ENCODE data around the gene JAM3. TPM values are rescaled to one million over a fixed set of nuclear protein-coding genes. Genes with fewer than 3 reads are reported as not detected.

JAM3 gene
- total and polyA plus RNA-seq, 3 experiments from 2014 or later = 4.9 to 14.8 (median 12.5) TPM

DNA sequence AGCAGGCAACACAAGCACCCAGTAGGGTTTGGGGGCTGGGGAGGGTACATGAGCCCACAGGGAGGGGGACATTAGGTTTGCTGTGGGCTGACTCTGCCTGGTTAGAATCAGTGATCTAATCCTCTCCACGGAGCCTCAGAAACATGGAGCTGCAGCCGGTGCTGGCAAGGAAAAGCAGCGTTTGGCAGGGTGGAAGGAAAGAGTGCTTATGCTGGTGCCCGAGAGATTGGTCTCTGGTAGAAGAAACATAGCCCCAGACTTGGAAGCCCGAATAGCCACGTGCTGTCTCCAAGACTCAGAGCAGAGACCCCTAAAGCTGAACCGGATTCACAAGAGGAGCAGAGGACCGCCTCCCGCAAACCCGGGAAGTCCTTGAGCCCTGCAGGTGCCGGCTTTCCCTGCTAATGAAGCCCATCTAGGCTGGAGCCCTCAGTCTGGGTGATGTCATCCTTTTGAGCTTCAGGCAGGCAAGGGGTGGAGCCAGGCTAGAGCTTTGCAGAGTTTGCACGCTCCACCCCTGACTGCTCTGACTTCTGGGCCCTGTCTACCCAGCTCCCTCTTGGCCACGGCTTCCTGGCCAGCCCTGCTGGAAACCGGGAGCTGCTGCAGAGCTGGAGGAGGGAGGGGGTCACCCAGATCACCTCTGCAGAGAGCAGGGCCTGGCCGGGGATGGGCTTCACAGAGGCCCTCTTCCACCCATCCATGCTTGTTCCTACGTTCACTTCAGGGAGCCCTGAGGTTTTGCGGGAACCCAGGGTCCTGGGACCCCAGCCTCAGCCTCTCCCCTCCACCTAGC, 35.0 kb upstream of the JAM3 start:
- peaks cover 49% of the 10 kb centered on the region for H3K4me1 ChIP-seq (ENCODE audit: insufficient read depth, low read length)
- POLR2A ChIA-PET = no interaction called here

DNA sequence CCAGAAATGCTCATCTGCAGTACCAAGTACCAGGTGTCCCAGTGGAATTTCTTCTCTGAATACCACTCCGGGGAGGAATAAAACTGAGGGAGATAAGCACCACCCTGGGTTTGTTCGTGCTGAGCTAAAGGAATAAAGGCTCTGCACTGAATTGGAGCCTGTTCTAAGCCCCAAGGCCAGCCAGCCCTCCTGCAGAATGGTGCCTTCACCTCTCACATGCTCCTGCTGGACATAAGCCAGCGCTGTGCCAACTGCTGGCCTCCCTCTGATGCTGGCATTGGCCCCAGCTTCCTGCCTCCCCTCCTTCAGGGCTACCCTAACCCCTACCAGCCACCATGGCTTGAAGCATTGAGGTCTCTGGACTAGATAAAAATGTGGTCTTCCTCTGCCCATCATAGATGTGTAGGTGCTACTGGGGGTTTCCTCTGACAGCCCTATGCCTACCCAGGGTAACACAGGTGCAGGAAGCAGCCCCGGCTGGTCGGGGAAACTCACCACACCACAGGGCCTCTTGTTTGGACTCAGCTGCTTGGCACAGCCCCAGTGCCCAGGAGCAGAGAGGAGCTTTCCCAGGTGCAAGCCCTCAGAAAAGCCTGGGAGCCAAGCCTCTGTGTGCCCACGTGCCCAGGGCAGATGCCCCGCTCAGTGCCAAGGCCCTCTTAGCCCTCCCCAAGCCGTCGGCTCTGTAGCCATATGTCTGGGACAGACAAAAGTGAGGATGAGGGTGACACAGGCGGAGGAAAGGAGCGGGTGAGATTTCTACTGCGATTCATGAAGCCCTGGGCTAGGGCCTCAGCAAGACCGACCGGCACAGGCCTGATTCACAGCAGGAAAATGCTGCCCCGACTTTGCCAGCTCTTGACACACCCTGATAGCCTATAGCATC, 34.1 kb upstream of the JAM3 start:
- no peaks in the 10 kb centered on the region for H3K9me3 ChIP-seq (ENCODE audit: low read length)
- Mint-ChIP-seq H3K4me1 (peaks cover 54 to 67% (median 55%) of the 10 kb centered on the region in 3 donors), H3K27me3 (no peaks in the 10 kb centered on the region), H3K36me3 (peaks cover 0 to 6% (median 0%) of the 10 kb centered on the region in 3 donors), H3K9me3 (no peaks in the 10 kb centered on the region), H3K27ac (peak overlapping the region in 7 of 8 donors; percentile 11 to 95 (median 75)), H3K4me3 (peak overlapping the region; percentile 37 to 94 (median 81))
- ChIA-PET POLR2A (no interaction called here), CTCF (interaction anchor here (0.8 to 3.0 kb wide), 6 partner anchors 9 to 107 kb away, joined by 3 to 18 read pairs (median 4); no protein-coding TSS in a partner anchor)
- peaks cover 46% of the 10 kb centered on the region for H3K4me1 ChIP-seq (ENCODE audit: insufficient read depth, low read length)
- peak overlapping the region; percentile 19 for H3K4me3 ChIP-seq (ENCODE audit: low read length)
- no peaks in the 10 kb centered on the region for H3K36me3 ChIP-seq (ENCODE audit: insufficient read depth, low read length)
- peak in 2 of 5 donors; percentile 38 to 48 for DNase-seq
- H3K27ac ChIP-seq (ENCODE audit: low read depth, low read length) = no peak overlapping the region
- no peaks in the 10 kb centered on the region for H3K27me3 ChIP-seq (ENCODE audit: insufficient read depth, low read length, poor library complexity, severe bottlenecking)

More for the DNA sequence above, 35.0 kb upstream of the JAM3 start:
- Histone ChIP-seq H3K4me3 (ENCODE audit: low read length) (peak overlapping the region; percentile 52), H3K27ac (ENCODE audit: low read depth, low read length) (no peak overlapping the region), H3K27me3 (ENCODE audit: insufficient read depth, low read length, poor library complexity, severe bottlenecking) (no peaks in the 10 kb centered on the region), H3K36me3 (ENCODE audit: insufficient read depth, low read length) (no peaks in the 10 kb centered on the region), H3K9me3 (ENCODE audit: low read length) (no peaks in the 10 kb centered on the region)
- peaks cover 0 to 6% (median 0%) of the 10 kb centered on the region in 3 donors for H3K36me3 Mint-ChIP-seq
- DNase-seq = peak; percentile 32 to 76 (median 43)
- no peaks in the 10 kb centered on the region for H3K9me3 Mint-ChIP-seq
- CTCF ChIA-PET = interaction anchor here (0.8 to 3.0 kb wide), 4 partner anchors 9 to 106 kb away, joined by 3 to 18 read pairs (median 4); no protein-coding TSS in a partner anchor
- no peaks in the 10 kb centered on the region for H3K27me3 Mint-ChIP-seq
- peak overlapping the region; percentile 46 to 95 (median 84) for H3K27ac Mint-ChIP-seq
- H3K4me3 Mint-ChIP-seq = peak overlapping the region; percentile 53 to 80 (median 70)
- peaks cover 59 to 73% (median 62%) of the 10 kb centered on the region in 3 donors for H3K4me1 Mint-ChIP-seq

DNA sequence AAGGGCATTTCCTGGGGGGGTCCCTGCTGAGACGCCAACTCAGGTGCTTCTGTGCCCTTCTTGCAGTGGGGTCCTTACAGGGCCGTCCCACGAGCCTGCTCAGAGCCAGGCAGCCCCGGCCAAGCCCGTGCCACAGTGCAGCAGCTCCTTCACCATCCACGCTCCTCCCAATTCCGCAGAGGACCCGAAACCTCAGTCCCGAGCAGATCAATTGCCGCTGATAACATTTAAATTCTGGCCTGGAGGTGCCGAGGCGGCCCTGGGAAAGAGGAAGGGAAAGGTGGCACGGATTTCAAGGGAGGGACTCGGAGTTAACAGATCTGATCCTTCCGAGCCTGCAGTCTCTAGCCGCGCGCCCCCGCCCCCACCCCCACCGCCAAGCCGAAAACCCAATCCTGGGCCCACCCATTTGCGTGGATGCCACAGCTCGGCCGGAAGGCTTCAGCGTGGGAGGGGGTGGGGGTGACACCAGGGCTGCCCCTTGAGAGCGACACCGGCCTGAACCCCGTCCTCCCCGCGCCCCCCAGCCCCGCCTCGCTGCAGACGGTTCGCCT, 32.3 kb upstream of the JAM3 start:
- peak in 4 of 5 donors; percentile 10 to 56 (median 39) for DNase-seq
- peak overlapping the region; percentile 57 for H3K27ac ChIP-seq (ENCODE audit: low read depth, low read length)
- no peaks in the 10 kb centered on the region for H3K27me3 ChIP-seq (ENCODE audit: insufficient read depth, low read length, poor library complexity, severe bottlenecking)
- peaks cover 46% of the 10 kb centered on the region for H3K4me1 ChIP-seq (ENCODE audit: insufficient read depth, low read length)
- H3K36me3 ChIP-seq (ENCODE audit: insufficient read depth, low read length) = no peaks in the 10 kb centered on the region
- H3K4me3 Mint-ChIP-seq = peak overlapping the region; percentile 91 to 97 (median 93)
- peak overlapping the region; percentile 81 to 96 (median 94) for H3K27ac Mint-ChIP-seq
- ChIA-PET POLR2A (interaction anchor here (1.4 to 1.8 kb wide), 2 partner anchors 9 to 14 kb away, joined by 5 to 6 read pairs; no protein-coding TSS in a partner anchor), CTCF (interaction anchor here (1.0 to 5.1 kb wide), 5 partner anchors 13 to 109 kb away, joined by 4 to 31 read pairs (median 4); no protein-coding TSS in a partner anchor)
- H3K36me3 Mint-ChIP-seq = peaks cover 0 to 6% (median 1%) of the 10 kb centered on the region in 3 donors
- peaks cover 46 to 60% (median 55%) of the 10 kb centered on the region in 3 donors for H3K4me1 Mint-ChIP-seq
- H3K4me3 ChIP-seq (ENCODE audit: low read length) = peak overlapping the region; percentile 75
- H3K27me3 Mint-ChIP-seq = no peaks in the 10 kb centered on the region
- no peaks in the 10 kb centered on the region for H3K9me3 Mint-ChIP-seq
- no peaks in the 10 kb centered on the region for H3K9me3 ChIP-seq (ENCODE audit: low read length)

DNA sequence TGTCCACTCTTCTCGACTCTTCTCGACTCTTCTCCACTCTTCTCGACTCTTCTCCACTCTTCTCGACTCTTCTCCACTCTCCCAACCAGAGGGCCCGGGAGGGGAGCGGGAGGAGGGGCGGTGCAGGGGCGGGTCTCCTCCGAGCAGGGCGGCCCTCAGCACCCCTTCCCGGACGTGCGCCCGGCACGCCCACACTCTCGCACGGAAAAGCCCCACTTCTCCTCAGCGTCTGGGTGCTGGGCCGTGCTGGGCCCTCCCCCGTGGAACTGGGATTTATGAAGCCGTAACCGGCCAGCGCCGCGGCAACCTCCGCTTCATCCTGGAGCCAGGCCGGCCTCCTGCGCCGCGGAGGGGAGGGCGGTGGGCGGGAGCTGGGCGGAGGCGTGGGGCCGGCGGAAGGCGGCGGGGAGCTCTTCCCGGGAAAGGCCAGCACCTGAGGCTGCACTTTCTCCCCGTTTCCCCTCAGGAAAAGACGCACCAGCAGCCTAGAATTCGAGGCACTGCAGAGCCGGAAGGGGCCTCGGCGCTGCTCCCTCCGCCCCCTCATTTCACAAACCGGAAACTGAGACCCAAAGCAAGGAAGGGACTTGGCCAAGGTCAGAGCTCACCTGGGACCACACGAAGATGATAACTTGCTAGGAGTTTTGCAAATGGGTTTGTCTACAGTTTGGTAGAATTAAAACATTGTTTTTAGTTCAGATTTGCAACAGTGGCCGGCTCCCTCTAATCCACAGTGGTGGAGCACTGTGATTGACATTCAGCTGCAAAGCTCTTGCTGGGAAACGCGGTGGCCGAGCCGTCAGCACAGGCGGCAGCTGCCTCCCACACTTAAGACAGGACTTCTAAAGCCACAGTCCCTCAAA, 31.6 kb upstream of the JAM3 start:
- peak overlapping the region; percentile 75 for H3K4me3 ChIP-seq (ENCODE audit: low read length)
- H3K27me3 Mint-ChIP-seq = no peaks in the 10 kb centered on the region
- CTCF ChIA-PET = interaction anchor here (0.8 to 5.1 kb wide), 5 partner anchors 8 to 110 kb away, joined by 3 to 31 read pairs (median 4); no protein-coding TSS in a partner anchor
- H3K9me3 Mint-ChIP-seq = no peaks in the 10 kb centered on the region
- peak overlapping the region; percentile 81 to 99 (median 95) for H3K27ac Mint-ChIP-seq
- peaks cover 0 to 6% (median 1%) of the 10 kb centered on the region in 3 donors for H3K36me3 Mint-ChIP-seq
- POLR2A ChIA-PET = interaction anchor here (0.8 to 1.8 kb wide), 3 partner anchors 9 to 186 kb away, joined by 3 to 6 read pairs (median 5); partner anchors contain the start of gene NCAPD3
- no peaks in the 10 kb centered on the region for H3K36me3 ChIP-seq (ENCODE audit: insufficient read depth, low read length)
- H3K27ac ChIP-seq (ENCODE audit: low read depth, low read length) = peak overlapping the region; percentile 57
- H3K9me3 ChIP-seq (ENCODE audit: low read length) = no peaks in the 10 kb centered on the region
- peaks cover 46% of the 10 kb centered on the region for H3K4me1 ChIP-seq (ENCODE audit: insufficient read depth, low read length)
- peak; percentile 46 to 73 (median 58) for DNase-seq
- peaks cover 41 to 54% (median 49%) of the 10 kb centered on the region in 3 donors for H3K4me1 Mint-ChIP-seq
- H3K27me3 ChIP-seq (ENCODE audit: insufficient read depth, low read length, poor library complexity, severe bottlenecking) = no peaks in the 10 kb centered on the region
- H3K4me3 Mint-ChIP-seq = peak overlapping the region; percentile 91 to 97 (median 93)

DNA sequence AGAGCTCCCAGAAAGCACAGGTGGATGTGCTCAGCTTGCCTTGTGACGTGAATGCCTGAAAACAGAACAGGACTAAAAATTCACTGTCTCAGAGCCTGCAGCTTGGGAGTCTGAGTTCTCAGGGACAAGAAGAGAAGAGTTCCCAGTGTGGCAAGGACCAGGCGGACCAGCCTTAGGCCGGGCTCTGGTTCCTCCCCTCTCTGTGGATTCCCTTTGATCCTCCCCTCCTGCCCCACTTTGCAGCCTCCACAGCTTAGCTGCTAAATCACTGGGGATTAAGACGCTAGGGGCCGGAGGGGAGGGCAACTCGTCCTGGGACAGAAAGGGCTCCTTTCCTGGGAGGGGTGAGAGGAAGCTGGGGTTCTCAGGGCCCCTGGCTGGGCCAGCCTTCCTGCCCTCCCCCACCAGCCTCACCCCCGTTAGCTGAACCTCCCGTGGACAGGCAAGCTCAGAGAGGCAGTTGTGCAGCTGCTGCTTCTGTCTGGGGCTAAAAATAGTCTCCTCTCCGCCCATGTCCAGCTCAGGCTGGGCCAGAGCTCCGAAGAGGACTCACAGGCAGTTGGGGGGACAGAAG, 29.9 kb upstream of the JAM3 start:
- Histone ChIP-seq H3K27me3 (ENCODE audit: insufficient read depth, low read length, poor library complexity, severe bottlenecking) (no peaks in the 10 kb centered on the region), H3K36me3 (ENCODE audit: insufficient read depth, low read length) (no peaks in the 10 kb centered on the region), H3K4me1 (ENCODE audit: insufficient read depth, low read length) (peaks cover 33% of the 10 kb centered on the region), H3K9me3 (ENCODE audit: low read length) (no peaks in the 10 kb centered on the region), H3K27ac (ENCODE audit: low read depth, low read length) (no peak overlapping the region), H3K4me3 (ENCODE audit: low read length) (no peak overlapping the region)
- no peaks in the 10 kb centered on the region for H3K27me3 Mint-ChIP-seq
- H3K27ac Mint-ChIP-seq = peak overlapping the region in 3 of 8 donors; percentile 3 to 58 (median 54)
- H3K36me3 Mint-ChIP-seq = peaks cover 0 to 6% (median 1%) of the 10 kb centered on the region in 3 donors
- ChIA-PET CTCF (interaction anchor here (1.0 to 5.1 kb wide), 4 partner anchors 11 to 80 kb away, joined by 3 to 31 read pairs (median 3); no protein-coding TSS in a partner anchor), POLR2A (interaction anchor here (1.0 kb wide), 1 partner anchor 11 kb away, joined by 3 read pairs; no protein-coding TSS in a partner anchor)
- peak overlapping the region in 5 of 7 donors; percentile 24 to 93 (median 44) for H3K4me3 Mint-ChIP-seq
- peaks cover 28 to 37% (median 33%) of the 10 kb centered on the region in 3 donors for H3K4me1 Mint-ChIP-seq
- no peak for DNase-seq
- no peaks in the 10 kb centered on the region for H3K9me3 Mint-ChIP-seq

DNA sequence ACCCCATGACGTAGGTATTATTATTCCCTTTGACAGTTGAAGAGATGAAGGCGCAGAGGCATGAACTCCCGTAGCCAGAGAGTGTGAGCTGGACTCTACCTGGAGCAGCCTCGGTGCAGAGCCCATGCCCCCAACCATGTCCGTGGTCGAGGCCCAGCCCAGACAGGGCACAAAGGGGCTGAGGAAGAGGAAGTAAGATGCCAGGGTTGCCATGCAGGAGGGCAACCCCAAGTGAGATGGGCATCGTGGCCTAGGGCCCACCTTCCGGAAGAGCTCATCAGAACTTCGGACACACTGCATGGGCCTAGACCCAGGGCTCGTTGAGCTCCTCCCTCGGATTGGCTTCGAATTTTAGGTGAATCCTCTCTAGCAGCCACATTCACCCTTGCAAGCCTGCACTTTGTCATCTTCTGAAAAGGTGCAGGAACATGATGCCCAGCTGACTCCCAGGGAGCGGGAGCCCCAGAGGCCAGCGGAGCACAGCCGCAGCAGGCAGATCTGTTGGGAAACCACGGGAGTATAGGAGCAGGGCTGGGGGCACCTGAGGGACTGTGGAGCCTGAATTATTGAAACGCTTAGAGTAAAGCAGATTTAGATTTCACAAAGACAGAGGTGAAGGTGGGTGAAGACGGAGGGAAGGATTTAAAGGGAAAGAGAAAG, 29.0 kb upstream of the JAM3 start:
- no peak overlapping the region for H3K27ac ChIP-seq (ENCODE audit: low read depth, low read length)
- ChIA-PET CTCF (interaction anchor here (1.0 to 5.1 kb wide), 4 partner anchors 10 to 81 kb away, joined by 3 to 31 read pairs (median 3); no protein-coding TSS in a partner anchor), POLR2A (no interaction called here)
- no peaks in the 10 kb centered on the region for H3K27me3 ChIP-seq (ENCODE audit: insufficient read depth, low read length, poor library complexity, severe bottlenecking)
- Mint-ChIP-seq H3K9me3 (no peaks in the 10 kb centered on the region), H3K4me1 (peaks cover 19 to 28% (median 25%) of the 10 kb centered on the region in 3 donors), H3K36me3 (peaks cover 0 to 6% (median 1%) of the 10 kb centered on the region in 3 donors), H3K27ac (peak overlapping the region in 1 of 8 donors; percentile 42), H3K27me3 (no peaks in the 10 kb centered on the region), H3K4me3 (peak overlapping the region in 2 of 7 donors; percentile 23 to 82)
- peaks cover 24% of the 10 kb centered on the region for H3K4me1 ChIP-seq (ENCODE audit: insufficient read depth, low read length)
- H3K9me3 ChIP-seq (ENCODE audit: low read length) = no peaks in the 10 kb centered on the region
- no peak overlapping the region for H3K4me3 ChIP-seq (ENCODE audit: low read length)
- no peaks in the 10 kb centered on the region for H3K36me3 ChIP-seq (ENCODE audit: insufficient read depth, low read length)
- DNase-seq = no peak

All from CD8-positive, alpha-beta memory T cell (primary cell).